Fibroblast of lung (primary cell): Measurements from ENCODE around the gene PIM2.

Source experiments
- EZH2 ChIP-seq: IDR thresholded peaks from 2 replicates; pipeline ENCODE4 v1.5.1; 2012; ENCODE audit warnings: low read length, control low read depth, mild to moderate bottlenecking; ENCODE audit errors: missing control alignments
- TF ChIP-seq, protein P1 (sequence below), 2 donors: IDR thresholded peaks in 1 of 2; conservative IDR thresholded peaks in 1 of 2; 1 replicate in 1 of 2; 2 replicates in 1 of 2; pipeline ENCODE4 v1.5.1; 2011 to 2012; ENCODE audit warnings: low read length in 2 of 2, control low read depth in 1 of 2, inconsistent platforms in 1 of 2, low read depth in 1 of 2, mild to moderate bottlenecking in 1 of 2

DNA sequence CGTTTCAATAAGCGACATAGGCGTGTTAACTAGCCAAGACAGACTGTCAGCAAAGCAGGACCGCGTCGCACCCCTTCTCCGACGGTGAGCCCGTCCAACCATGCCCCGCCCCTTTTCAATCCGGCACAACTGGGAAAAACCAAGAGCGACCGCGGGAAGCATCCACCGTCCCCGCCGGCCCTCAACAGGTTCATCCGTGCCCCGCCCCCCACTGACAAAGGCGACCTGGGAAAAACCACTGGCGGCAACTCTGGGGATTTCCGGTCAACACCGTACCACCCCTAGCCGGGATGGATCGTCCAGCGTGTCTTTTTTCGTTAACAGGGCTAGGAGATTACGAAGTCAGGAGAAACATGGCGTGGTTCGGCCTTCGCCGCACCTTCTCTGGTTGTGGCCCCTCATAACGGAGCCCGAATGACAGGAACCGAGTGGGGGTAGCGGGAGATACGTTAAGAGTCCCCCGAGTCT is 21.6 kb downstream of the PIM2 start:
- TF ChIP-seq, protein P1, sequence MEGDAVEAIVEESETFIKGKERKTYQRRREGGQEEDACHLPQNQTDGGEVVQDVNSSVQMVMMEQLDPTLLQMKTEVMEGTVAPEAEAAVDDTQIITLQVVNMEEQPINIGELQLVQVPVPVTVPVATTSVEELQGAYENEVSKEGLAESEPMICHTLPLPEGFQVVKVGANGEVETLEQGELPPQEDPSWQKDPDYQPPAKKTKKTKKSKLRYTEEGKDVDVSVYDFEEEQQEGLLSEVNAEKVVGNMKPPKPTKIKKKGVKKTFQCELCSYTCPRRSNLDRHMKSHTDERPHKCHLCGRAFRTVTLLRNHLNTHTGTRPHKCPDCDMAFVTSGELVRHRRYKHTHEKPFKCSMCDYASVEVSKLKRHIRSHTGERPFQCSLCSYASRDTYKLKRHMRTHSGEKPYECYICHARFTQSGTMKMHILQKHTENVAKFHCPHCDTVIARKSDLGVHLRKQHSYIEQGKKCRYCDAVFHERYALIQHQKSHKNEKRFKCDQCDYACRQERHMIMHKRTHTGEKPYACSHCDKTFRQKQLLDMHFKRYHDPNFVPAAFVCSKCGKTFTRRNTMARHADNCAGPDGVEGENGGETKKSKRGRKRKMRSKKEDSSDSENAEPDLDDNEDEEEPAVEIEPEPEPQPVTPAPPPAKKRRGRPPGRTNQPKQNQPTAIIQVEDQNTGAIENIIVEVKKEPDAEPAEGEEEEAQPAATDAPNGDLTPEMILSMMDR (conservative IDR thresholded peaks at IDR 0.05 in 1 of 2, IDR thresholded peaks at IDR 0.05 in 1 of 2; ENCODE audit: low read depth in 1 of 2, low read length in 2 of 2), result no peak
- TF ChIP-seq EZH2, result no peak
